ENCODE results near the gene C5AR1.
"Not testable (repeated sequence)": the region's sequence is repeated elsewhere in the genome, so short reads cannot be mapped to it uniquely, and the experiment has no call there.

Gene C5AR1

DNA sequence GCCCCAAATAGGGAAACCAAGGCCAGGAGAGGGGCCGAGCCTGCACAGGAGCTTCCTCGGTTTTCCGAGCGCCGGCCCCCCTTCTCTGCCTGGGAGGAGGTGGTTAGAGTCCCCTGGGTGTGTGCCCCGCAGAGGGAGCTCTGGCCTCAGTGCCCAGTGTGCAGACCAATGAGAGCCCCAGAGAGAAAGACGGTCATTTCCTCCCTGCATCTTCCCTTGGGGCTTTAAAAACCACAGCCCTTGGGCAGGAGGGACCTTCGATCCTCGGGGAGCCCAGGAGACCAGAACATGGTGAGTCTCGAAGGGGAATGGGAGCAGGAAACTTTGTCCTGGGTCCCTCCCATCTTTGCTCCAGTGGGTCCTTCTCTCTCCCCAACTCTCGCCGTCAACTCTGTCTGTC, at the start of gene C5AR1:
C5AR1 (plus strand) TSS at position 254 of the 400 bp plus-strand sequence; CDS start at position 289, 35 bp downstream.
- no peak for DNase-seq

DNA sequence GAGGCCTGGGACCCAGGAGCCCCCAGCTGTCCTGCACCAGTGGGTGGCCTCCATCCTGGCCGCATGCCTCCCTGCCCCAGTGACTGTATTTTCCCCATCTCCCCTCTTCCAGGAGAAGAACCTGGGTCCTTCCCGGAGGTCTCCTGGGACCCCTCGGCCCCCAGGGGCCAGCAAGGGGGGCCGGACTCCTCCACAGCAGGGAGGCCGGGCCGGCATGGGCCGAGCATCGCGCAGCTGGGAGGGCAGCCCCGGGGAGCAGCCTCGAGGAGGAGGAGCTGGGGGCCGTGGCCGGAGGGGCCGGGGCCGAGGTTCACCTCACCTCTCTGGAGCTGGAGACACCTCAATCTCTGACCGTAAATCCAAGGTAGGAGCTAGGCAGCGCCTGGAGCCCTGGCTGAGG, 49.2 kb upstream of the C5AR1 start:
- no peak for DNase-seq

DNA sequence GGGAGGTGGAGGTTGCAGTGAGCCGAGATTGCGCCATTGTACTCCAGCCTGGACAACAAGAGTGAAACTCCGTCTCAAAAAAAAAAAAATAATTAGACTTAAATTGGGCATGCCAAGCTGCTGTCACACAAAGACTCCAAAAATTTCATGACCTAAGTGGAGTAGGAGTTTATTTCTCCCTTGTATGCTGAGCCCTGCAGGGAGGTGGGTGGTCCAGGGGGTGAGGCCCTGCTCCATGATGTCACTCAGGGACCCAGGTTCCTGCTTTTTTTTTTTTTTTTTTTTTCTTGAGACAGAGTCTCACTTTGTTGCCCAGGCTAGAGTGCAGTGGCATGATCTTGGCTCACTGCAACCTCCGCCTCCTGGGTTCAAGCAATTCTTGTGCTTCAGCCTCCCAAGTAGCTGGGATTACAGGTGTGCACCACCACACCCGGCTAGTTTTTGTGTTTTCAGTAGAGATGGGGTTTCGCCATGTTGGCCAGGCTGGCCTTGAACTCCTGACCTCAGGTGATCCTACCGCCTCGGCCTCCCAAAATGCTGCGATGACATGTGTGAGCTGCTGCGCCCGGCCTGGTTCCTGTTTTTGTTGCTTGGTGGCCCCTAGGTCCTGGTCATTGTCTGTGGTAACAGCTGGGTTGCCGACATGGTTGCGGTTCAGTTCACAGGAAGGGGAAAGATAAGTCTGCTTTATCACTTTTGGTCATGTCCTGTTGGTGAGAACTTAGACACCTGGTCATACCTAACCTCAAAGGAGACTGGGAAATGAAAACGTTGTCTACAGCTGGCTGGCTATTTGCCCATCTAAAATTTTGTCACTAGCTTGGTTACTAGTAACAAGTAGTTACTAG, 47.5 kb upstream of the C5AR1 start:
- not testable (repeated sequence) for DNase-seq

DNA sequence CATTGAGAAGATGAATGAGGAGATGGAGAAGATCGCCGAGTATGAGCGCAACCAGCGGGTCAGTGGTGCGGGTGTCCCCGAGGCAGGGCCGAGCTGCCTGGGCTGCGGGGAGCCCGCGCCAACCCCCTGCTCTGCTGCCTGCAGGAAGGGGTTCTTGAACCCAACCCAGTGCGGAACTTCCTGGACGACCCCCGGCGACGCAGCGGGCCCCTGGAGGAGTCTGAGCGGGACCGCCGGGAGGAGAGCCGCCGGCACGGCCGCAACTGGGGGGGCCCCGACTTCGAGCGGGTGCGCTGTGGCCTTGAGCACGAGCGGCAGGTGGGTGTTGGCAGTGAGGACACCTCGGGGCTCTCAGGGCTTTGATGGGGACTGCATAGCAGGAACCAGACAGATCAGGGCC, 45.0 kb upstream of the C5AR1 start:
- DNase-seq: no peak

- no peak for DNase-seq
Measured at GRCh38 chr19:47266401-47266941, 43.2 kb upstream of the C5AR1 start.

DNA sequence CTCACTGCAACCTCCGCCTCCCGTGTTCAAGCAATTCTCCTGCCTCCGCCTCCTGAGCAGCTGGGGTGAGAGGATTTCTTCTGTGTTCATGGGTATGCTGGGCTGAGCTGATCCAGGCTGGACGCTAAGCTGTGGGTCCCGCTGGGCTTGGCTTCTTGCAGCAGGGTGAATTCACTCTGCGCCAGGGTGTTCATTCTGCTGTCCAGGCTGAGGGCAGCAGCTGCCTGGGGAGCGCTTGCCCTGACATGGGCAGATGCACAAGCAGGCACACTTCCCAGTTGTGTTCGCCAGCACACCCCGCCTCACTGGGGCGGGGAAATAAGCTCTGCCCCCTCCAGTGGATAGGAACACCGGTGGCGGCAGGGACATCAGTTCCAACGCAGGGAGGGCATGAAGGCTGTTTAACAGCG, 42.3 kb upstream of the C5AR1 start:
- DNase-seq: no peak

DNA sequence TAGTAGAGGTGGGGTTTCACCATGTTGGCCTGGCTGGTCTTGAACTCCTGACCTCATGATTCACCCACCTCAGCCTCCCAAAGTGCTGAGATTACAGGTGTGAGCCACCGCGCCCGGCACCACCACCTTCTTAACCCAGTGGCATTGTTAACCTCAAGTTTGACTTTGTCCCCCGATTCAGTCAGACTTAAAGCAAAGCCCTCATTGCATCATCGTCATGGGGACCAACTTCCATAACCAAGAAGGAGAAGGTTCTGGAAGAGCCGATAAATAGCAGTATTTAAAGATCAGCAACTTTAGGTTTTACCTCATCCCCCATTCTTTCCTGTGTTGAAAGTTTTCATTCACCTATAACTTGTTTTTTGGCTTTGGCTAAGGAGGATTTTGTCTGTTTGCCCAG, 41.6 kb upstream of the C5AR1 start:
- DNase-seq: no peak

GRCh38 chr19:47269596-47269995, 40.1 kb upstream of the C5AR1 start:
- DNase-seq: no peak

- DNase-seq: no peak
Measured at GRCh38 chr19:47270408-47270807, 39.3 kb upstream of the C5AR1 start.

GRCh38 chr19:47271949-47272348, 37.7 kb upstream of the C5AR1 start:
- DNase-seq: no peak

GRCh38 chr19:47272448-47273312, 37.0 kb upstream of the C5AR1 start:
- no peak for DNase-seq

DNA sequence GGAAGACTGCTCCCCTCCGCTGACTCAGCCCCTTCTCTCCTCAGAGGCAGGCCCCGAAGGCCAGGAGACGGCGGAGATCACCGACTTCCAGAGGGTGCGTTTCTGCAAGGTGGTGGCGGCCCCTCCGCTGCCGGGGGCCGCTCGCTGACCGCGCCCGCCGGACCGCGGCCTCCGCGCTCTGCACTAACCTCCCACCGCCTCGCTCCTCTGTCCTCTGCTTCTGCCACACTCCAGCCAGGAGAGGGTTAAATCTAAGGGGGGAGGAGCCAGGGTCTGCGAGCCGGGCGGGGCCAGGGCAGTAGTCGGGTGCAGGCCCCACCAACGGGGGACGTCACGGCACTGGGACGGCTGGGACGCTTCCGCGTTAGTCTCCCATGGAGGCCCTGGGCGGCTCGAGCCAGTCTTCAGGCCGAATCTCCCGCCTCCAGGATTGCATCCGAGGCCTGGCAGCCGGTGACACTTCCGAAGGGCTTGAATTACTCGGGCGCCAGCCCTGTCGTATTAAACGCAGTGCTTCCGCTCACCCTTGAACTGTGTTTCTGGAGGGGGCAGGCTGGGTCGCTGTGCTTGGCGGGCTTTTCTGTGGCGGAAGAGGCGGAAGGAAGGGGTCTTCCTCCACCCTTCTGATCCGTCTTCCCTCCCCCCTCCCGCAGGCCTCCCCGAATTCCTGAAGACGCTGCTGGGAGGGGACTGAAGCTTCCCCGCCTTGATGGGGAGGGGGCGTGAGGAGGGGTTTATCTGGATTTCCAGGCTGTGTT, 36.2 kb upstream of the C5AR1 start:
- DNase-seq: peak; percentile 84

GRCh38 chr19:47274071-47274890, 35.4 kb upstream of the C5AR1 start, which contains the start of gene INAFM1:
TSS of gene INAFM1 (plus strand) at chr19:47274885. CDS start at chr19:47274920, 35 bp downstream.
- peak; percentile 81 for DNase-seq

- DNase-seq: no peak
Measured at GRCh38 chr19:47274891-47275761, 34.5 kb upstream of the C5AR1 start.

DNA sequence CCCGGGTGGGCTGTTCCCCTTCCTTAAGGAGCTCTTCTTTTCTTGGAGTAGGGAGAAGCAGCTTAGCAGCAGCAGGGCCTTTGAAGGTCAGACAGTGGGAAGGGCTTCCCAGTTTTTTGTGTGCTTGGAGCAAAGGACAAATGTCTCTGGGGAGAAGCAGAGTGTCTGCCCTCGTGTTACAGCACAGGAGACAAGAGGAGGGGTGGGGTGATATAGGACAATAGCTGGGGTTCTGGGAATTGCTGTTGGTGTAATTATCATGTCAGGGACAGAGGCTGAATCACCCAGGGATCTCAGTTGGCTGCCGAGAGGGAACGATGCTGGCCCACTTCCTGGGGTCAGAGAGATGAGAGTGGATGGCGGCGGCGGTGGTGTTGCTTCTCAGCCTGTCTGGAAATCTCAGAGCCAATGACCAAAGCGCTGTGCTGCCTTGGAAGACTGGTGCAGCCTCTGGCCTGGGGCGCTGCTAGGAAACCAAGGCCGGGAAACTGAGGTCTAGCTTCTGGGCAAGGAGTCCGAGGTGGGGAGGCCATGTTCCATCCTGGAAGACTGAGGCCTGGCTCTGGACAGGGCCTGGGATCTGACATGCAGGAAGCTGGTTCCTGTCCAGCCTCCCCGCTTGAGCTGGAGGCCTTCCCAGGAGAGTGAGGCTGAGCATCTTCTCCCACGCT, 33.7 kb upstream of the C5AR1 start:
- peak; percentile 22 for DNase-seq

DNA sequence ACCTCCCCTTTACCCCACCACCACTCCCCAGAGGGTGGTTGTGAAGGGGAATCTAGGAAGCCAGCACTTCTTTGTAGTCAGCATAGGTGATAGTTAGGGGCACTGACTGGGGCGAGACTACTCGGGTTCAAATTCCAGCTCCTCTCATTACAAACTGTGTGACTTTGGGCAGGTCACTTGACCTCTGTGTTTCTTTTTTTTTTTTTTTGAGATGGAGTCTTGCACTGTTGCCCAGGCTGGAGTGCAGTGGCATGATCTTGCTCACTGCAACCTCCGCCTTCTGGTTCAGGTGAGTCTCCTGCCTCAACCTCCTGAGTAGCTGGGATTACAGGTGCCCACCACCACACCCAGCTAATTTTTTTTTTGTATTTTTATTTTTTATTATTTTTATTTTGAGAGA, 33.1 kb upstream of the C5AR1 start:
- DNase-seq: not testable (repeated sequence)

DNA sequence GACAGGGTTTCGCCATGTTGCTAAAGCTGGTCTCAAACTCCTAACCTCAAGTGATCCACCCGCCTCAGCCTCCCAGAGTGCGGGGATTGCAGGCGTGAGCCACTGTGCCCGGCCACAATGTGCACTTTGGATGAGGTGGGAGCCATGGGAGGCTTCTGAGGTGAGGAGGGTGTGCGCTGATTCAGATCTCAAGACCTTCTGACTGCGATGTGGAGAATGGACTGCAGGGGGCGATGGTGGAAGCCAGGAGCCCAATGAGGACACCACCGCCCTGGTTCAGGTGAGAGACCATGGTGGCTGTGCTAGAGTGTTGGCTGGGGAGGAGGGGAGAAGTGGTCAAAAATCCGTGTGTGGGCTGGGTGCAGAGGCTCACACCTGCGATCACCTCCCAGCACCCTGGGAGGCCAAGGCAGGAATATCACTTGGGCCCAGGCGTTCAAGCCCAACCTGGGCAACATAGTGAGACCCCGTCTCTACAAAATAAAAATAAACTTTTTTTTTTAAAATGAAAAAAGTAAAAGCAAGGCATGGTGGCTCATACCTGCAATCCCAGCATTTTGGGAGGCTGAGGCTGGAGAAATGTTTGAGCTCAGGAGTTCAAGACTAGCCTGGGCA, 29.4 kb upstream of the C5AR1 start:
- DNase-seq: no peak

DNA sequence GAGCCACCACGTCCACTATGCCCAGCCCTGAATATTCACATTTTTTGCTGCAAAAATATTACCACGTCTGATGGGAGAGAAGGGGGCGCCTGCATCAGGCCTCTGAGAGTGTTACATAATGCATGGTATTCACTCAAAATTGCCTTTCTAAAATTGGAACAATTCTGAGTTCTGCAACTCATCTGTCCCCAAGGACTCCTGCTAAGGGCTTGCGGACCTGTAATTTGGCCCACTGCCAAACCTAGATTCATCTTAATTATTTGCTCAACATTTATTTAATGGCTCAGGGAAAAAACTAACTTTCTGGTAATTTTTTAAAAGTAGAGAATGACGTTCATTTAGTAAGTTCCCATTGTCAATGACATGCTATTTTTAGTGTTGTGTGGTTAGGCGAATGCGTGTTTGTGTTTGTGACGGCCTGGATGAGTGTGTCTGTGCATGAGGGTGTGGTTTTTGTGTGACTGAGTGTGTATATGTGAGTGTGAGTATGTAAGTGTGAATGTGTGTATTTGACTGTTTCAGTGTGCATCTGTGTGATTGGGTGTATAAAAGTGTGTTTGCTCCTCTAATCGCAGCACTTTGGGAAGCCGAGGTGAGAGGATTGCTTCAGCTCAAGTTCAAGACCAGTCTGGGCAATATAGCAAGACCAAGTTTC, 26.1 kb upstream of the C5AR1 start:
- DNase-seq: no peak

DNA sequence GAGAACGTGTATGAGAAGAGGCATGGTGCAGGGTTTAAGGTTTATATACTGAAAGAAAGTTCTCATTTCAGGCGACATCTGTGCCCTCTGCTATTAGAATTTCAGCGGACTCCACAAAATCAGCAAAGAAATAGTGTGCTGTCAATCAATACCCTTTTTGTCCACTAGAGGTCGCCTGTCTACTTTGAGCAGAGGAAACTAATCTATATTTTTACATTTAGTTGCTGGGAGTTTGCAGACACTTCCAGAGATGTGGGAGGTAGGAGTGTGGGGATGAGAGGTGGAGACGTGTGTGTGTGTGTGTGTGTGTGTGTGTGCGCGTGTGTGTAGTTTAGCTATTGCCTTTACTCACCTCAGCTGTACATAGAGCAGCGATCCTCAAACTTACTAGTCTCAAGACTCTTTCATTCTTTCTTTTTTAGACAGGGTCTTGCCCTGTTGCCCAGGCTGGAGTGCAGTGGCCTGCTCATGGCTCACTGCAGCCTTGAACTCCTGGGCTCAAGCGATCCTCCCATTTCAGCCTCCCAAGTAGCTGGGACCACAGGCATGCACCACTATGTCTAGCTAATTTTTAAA, 25.2 kb upstream of the C5AR1 start:
- DNase-seq: peak; percentile 18
